Right kidney (tissue), 1 donor: ENCODE measurements around the gene CMTM6.
"Not testable (repeated sequence)": the region's sequence is repeated elsewhere in the genome, so short reads cannot be mapped to it uniquely, and the experiment has no call there.

Experiments used
- DNase-seq: peaks from one replicate; pipeline ENCODE4 v3.0.0-alpha.2; 2016

CMTM6 gene

GRCh38 chr3:32469151-32469874 lies 33.3 kb downstream of the CMTM6 start:
- DNase-seq: no peak

GRCh38 chr3:32467333-32468070 lies 35.1 kb downstream of the CMTM6 start:
- DNase-seq: peak; percentile 82

- DNase-seq: not testable (repeated sequence)
These were observed 35.8 kb downstream of the CMTM6 start for GRCh38 chr3:32466808-32467207.

DNA sequence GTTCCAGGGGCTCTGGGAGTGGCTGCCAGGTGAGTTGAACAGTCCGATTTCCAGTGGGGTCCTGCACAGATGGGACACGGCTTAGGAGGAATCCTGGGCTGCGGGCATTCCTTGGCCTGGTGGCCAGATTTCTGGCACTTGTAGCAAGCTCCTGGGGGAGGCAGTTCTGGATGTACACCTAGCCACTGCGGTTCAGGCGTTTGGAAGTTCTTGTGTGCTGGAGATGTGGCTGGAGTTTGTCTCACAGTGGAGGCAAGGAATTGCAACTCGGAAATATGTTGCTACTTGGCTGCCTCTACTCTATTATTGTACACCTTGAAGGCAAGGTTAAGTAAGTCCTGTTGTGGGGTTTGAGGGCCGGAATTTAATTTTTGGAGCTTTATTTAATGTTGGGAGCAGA lies 37.9 kb downstream of the CMTM6 start:
- not testable (repeated sequence) for DNase-seq

DNA sequence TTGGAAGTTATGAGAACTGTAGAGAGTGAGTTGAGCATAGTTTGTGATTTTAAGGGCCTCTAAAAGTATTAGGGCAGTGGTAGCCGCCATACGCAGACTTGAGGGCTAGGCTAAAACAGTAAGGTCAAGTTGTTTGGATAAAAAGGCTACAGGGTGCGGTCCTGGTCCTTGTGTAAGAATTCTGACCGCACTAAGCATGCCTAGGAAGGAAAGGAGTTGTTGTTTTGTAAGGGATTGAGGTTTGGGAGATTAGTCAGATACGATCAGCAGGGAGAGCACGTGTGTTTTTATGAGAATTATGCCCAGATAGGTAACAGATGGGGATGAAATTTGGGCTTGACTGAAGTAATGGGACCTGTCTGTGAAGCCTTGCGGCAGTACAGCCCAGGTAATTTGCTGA lies 39.2 kb downstream of the CMTM6 start:
- not testable (repeated sequence) for DNase-seq

- DNase-seq: not testable (repeated sequence)
These were observed 40.3 kb downstream of the CMTM6 start for GRCh38 chr3:32462191-32462986.

DNA sequence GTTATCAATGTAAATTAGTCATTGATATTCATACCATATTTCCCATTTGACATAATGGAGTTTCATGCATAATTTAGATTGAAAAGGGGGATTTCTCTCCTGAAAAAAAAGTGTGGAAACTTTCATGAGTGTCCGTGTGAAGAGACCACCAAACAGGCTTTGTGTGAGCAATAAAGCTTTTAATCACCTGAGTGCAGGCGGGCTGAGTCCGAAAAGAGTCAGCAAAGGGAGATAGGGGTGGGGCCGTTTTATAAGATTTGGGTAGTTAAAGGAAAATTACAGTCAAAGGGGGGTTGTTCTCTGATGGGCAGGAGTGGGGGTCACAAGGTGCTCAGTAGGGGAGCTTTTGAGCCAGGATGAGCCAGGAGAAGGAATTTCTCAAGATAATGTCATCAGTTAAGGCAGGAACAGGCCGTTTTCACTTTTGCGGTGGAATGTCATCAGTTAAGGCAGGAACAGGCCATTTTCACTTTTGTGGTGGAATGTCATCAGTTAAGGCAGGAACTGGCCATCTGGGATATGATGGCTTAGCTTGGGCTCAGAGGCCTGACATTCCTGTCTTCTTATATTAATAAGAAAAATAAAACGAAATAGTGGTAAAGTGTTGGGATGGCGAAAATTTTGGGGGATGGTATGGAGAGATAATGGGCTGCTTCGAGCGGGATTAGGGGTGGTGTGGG lies 41.7 kb downstream of the CMTM6 start:
- DNase-seq: not testable (repeated sequence)

- no peak for DNase-seq
These were observed 42.5 kb downstream of the CMTM6 start for GRCh38 chr3:32460031-32460749.

DNA sequence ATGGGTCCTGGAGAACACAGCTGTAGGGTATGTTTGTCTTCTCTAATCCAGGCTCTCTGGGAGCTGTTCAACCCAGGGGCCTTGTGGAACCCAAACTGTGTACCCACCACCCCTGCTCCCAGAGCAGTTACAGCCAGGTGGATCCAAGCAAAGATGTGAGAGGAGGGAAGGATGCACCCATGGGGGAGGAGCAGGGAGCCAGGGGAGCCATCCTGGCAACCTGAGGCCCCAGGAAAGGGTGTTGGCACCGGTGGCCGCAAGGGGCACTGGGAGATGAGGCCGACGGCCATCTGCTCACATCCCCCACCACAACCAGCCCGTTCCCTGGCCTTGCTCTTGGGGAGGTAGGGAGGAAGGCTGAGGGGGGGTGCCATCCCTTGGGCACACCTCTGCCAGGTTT lies 43.2 kb downstream of the CMTM6 start:
- no peak for DNase-seq

- no peak for DNase-seq
These were observed 44.6 kb downstream of the CMTM6 start for GRCh38 chr3:32457971-32458471.

DNA sequence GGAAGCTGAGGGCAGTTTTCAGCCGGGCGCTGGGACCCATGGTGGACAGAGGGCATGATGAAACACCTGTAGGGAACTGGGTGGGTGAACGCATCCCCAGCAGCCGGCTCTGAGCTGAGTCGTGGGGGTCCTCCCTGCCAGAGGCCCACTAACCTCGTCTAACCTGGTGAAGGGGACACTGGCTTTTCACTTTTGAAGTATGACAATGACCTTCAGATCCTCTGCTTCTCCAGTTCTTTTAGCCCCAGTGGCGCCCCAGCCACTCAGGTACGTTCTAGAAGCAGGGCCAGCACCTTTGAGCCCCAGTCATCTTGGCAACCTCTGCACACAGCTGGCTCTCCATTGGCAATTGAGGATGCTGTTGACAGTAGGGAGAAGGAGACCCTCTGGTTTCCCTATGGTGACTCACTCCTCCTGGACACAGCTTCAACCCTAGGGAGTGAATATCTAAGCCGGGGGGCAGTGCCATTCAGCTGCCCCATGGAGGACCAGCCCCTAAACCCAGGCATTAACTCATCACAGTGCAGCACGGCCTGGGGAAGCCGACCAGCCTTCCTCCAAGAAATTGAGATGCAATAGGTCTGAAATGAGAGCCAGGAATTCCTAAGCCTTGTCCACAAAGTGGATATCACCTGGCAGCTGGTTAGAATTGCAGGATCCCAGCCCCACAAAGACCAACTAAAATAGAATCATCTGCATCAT lies 46.1 kb downstream of the CMTM6 start:
- no peak for DNase-seq

GRCh38 chr3:32455609-32456428 lies 46.8 kb downstream of the CMTM6 start:
- no peak for DNase-seq

DNA sequence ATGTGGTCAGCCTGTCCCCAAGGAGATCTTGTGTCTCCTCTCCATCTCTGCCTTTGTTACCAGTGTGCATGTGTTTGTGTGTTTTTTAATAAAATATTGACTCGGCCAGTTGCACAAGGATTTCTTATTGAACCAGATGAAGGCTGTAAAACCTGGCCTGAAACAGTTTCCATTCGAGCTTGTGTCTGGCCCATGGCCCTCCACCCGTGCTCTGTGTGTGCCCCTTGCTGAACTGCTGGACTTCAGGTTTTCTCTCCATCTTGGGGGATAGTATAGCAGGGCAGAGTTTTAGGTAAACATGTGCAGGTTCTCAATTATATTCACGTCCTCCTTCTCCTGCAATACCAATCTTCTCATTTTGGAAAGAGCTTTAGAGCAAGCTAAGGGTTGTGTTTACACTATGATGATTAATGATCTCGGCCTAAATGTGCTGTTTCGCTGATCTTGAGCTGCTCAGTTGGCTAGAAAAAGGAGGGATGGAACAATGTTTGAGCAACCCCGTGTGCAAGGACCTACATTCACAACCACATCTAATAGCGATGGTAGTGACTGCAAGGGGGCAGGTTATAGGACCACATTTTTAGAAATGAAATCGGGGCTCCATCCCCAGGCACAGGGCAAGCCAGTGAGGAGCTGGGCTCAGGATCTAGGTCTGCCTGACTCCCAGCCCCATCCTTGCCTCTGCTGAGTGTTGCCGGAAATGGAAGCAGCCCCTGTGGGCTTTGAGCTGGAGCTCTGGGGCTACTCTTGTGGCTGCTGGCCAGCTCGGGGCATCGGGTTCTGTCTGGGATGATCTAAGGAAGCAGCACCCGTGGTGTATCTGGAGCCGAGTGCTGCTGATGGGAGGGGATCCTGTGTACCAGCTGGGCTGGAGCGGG lies 47.7 kb downstream of the CMTM6 start:
- DNase-seq: no peak

DNA sequence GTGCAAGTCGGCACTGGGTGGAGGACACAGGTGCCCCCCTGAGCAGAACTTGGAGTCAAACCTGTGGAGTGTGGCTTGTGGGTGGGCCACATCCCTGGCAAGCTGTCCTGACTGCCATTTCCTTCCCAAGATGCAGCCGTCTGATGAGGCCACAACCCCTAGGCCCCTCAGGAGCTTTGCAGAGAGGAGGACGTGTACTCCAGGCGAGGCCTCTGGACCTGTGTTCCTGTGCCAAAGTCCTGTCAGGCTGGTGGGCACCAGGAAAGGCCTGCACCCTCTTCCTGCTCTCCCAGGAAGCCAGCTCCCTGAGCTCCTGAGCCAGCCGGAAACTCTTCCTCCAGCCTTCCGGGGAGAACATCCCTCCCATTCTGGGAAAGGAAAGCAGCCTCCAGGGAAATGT lies 48.5 kb downstream of the CMTM6 start:
- DNase-seq: no peak

DNA sequence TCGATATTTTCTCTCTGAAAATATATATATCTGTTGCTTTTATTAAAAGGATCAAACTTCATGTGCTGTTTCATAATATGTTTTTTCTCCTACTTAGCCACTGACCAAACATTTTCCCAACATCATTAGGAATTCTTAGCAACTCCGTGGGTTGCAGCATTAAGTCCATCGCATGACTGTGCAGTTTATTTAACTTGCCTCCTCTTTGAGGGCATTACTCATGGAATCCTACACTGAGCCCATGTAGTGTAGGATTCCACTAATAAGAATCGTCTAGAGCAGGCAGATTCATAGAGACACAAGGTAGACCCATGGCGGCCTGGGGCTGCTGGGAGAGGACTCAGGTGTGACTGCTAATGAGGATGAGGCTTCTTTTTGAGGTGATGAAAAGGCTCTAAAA lies 49.3 kb downstream of the CMTM6 start:
- no peak for DNase-seq

- DNase-seq: no peak
These were observed 50.6 kb downstream of the CMTM6 start for GRCh38 chr3:32452009-32452408.

- no peak for DNase-seq
These were observed 51.5 kb downstream of the CMTM6 start for GRCh38 chr3:32450992-32451659.

- DNase-seq: no peak
These were observed 52.2 kb downstream of the CMTM6 start for GRCh38 chr3:32450426-32450825.
